A549 (cell line): ENCODE results near the gene CCR1.

ENCODE experiments used
- CTCF ChIP-seq: fragments of >200 bp; sonication (Bioruptor Twin); formaldehyde crosslinking; IDR thresholded peaks from 3 replicates; pipeline ENCODE4 v1.5.1; 2016
- E2F6 ChIP-seq: IDR thresholded peaks from 2 replicates; pipeline ENCODE4 v1.6.1; 2012; ENCODE audit warnings: low read depth, borderline replicate concordance
- EP300 ChIP-seq, 2 experiments: fragments of >200 bp; sonication (Bioruptor Twin); formaldehyde crosslinking; IDR thresholded peaks; 2 replicates in 1 of 2; 3 replicates in 1 of 2; pipeline ENCODE4 v1.6.1; 2016 to 2017
- HDAC2 ChIP-seq: fragments of 200-600 bp; sonication (generic); IDR thresholded peaks from 2 replicates; pipeline ENCODE4 v1.6.1; 2016
- KDM1A ChIP-seq: fragments of 200-600 bp; sonication (generic); IDR thresholded peaks from 2 replicates; pipeline ENCODE4 v1.6.1; 2016; ENCODE audit warnings: low read depth, mild to moderate bottlenecking
- MAFK ChIP-seq: fragments of 450-650 bp; IDR thresholded peaks from 2 replicates; pipeline ENCODE4 v1.6.1; 2014; ENCODE audit not compliant: partially characterized antibody
- MAX ChIP-seq: IDR thresholded peaks from 2 replicates; pipeline ENCODE4 v1.6.1; 2012
- MAZ ChIP-seq: fragments of 150-350 bp; IDR thresholded peaks from 2 replicates; pipeline ENCODE4 v1.6.1; 2014; ENCODE audit warnings: antibody characterized with exemption, low read depth, low read length, borderline replicate concordance
- POLR2A ChIP-seq: IDR thresholded peaks from 2 replicates; pipeline ENCODE4 v1.6.1; 2012; ENCODE audit warnings: mild to moderate bottlenecking, low read length
- POLR2AphosphoS2 ChIP-seq: conservative IDR thresholded peaks from 2 replicates; pipeline ENCODE4 v1.6.1; 2012; ENCODE audit warnings: low read length, improper control_type of control experiment, inconsistent platforms
- SMC3 ChIP-seq: fragments of >200 bp; sonication (Bioruptor Twin); formaldehyde crosslinking; IDR thresholded peaks from 3 replicates; pipeline ENCODE4 v1.6.1; 2018; ENCODE audit warnings: inconsistent platforms
- USF2 ChIP-seq: fragments of 450-650 bp; IDR thresholded peaks from 2 replicates; pipeline ENCODE4 v1.6.1; 2014; ENCODE audit warnings: antibody characterized with exemption

GRCh38 chr3:46239952-46240351 lies 31.8 kb upstream of the CCR1 start:
- TF ChIP-seq CTCF (no peak), POLR2A (no peak), MAFK (no peak), E2F6 (no peak), MAZ (no peak), EP300 (IDR thresholded peaks at IDR 0.05) (no peak), SMC3 (no peak), USF2 (no peak), POLR2AphosphoS2 (no peak), KDM1A (no peak), MAX (no peak), HDAC2 (no peak)
